HFFc6 (cell line): ENCODE data around the gene MTMR3. TPM values are rescaled to one million over a fixed set of nuclear protein-coding genes. Genes with fewer than 3 reads are reported as not detected.
A peak's percentile ranks its signal among the peaks of the same experiment; 100 is the strongest.

Source experiments
- DNase-seq: peaks from one replicate; pipeline ENCODE4 v3.0.0-alpha.2; 2018
- H3K27ac Mint-ChIP-seq: 2 replicates; pipeline ENCODE4 v1.8.0; 2020; ENCODE audit warnings: mild to moderate bottlenecking, mixed read lengths
- H3K27me3 Mint-ChIP-seq: 2 replicates; pipeline ENCODE4 v1.8.0; 2021; ENCODE audit warnings: mild to moderate bottlenecking, moderate library complexity, mixed read lengths; ENCODE audit not compliant: insufficient read depth
- H3K36me3 Mint-ChIP-seq: 2 replicates; pipeline ENCODE4 v1.8.0; 2021; ENCODE audit warnings: low read depth, mixed read lengths
- H3K4me1 Mint-ChIP-seq: 2 replicates; pipeline ENCODE4 v1.8.0; 2020; ENCODE audit warnings: low read depth, mixed read lengths
- H3K4me3 Mint-ChIP-seq: 2 replicates; pipeline ENCODE4 v1.8.0; 2020; ENCODE audit warnings: mild to moderate bottlenecking, moderate library complexity, mixed read lengths
- H3K9me3 Mint-ChIP-seq: 2 replicates; pipeline ENCODE4 v1.8.0; 2020; ENCODE audit warnings: mild to moderate bottlenecking, mixed read lengths
- total RNA-seq, 6 experiments: library from RNA; stranded (reverse); fragmentation: NEBNext Ultra II Directional; extraction: Animal tissue kit (Norgen Biotek cat#: 25700); gene quantifications; 2 replicates in 1 of 6; 3 replicates in 5 of 6; pipeline ENCODE4 v1.2.3, GENCODE V29; 2021
- TF ChIP-seq, protein P1 (sequence below): fragments of 200-600 bp; sonication (generic); IDR thresholded peaks from 2 replicates; pipeline ENCODE4 v1.5.0; 2021; ENCODE audit warnings: antibody characterized with exemption, mild to moderate bottlenecking

MTMR3 gene
- total RNA-seq, 6 experiments from 2014 or later, result 19.0 to 27.0 (median 21.7) TPM

DNA sequence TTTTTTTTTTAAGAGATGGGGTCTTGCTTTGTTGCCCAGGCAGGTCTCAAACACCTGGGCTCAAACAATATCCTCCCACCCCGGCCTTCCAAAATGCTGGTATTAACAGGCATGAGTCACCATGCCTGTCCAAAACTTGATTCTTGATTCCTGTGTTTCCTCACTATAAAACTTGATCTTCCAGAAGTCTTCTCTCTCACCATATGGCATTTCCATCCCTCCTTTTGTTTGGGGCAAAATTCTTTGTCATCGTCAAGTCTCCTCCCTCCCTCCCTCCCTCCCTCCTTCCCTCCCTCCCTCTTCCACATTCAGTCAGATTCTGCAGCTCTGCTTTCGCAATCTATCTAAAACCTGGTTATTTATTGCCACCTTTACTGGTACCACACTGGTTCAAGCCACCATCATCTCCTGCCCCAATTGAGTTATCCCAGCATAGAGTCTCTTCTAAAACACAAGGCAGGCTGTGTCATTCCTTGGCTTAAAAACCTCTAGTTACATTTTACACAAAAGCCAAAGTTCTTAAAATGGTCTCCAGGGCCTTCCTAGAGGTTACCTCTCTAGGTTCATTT, 132.3 kb downstream of the MTMR3 start:
- H3K4me3 Mint-ChIP-seq, result peak overlapping the region; percentile 36; the same call in 1 of the 2 replicates
- no peaks in the 10 kb centered on the region for H3K9me3 Mint-ChIP-seq
- TF ChIP-seq, protein P1, sequence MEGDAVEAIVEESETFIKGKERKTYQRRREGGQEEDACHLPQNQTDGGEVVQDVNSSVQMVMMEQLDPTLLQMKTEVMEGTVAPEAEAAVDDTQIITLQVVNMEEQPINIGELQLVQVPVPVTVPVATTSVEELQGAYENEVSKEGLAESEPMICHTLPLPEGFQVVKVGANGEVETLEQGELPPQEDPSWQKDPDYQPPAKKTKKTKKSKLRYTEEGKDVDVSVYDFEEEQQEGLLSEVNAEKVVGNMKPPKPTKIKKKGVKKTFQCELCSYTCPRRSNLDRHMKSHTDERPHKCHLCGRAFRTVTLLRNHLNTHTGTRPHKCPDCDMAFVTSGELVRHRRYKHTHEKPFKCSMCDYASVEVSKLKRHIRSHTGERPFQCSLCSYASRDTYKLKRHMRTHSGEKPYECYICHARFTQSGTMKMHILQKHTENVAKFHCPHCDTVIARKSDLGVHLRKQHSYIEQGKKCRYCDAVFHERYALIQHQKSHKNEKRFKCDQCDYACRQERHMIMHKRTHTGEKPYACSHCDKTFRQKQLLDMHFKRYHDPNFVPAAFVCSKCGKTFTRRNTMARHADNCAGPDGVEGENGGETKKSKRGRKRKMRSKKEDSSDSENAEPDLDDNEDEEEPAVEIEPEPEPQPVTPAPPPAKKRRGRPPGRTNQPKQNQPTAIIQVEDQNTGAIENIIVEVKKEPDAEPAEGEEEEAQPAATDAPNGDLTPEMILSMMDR, result no peak
- no peak for DNase-seq
- H3K4me1 Mint-ChIP-seq, result peaks cover 63% of the 10 kb centered on the region
- H3K36me3 Mint-ChIP-seq, result peaks cover 30% of the 10 kb centered on the region
- H3K27ac Mint-ChIP-seq, result peak overlapping the region; percentile 94
- no peaks in the 10 kb centered on the region; the same call in none of the 2 replicates for H3K27me3 Mint-ChIP-seq

DNA sequence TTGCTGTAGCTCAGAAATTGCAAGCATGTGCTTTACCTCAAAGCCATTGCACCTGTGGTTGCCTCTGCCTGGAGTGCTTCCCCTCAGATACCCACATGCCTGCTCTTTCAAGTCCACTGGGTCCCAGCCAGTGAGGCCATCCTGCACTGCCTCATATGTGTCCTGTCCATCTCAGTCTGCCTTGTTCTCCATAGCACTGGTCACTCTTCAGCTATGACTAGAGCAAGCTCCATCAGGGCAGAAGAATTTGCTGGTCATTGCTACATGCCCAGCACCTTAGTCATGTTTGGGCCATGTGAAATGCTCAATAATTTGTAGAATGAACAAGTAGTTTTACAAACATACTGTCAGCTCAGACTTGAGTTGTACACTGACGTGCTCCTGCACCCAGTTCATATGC, 132.9 kb downstream of the MTMR3 start:
- Mint-ChIP-seq H3K4me1 (peaks cover 57% of the 10 kb centered on the region), H3K36me3 (peaks cover 36% of the 10 kb centered on the region), H3K4me3 (peak overlapping the region; percentile 36), H3K27ac (peak overlapping the region; percentile 94), H3K9me3 (no peaks in the 10 kb centered on the region), H3K27me3 (no peaks in the 10 kb centered on the region; the same call in none of the 2 replicates)
- DNase-seq, result peak; percentile 92
- TF ChIP-seq, protein P1, result no peak

GRCh38 chr22:30016596-30016995, 133.6 kb downstream of the MTMR3 start:
- Mint-ChIP-seq H3K27me3 (no peaks in the 10 kb centered on the region; the same call in none of the 2 replicates), H3K4me1 (peaks cover 50% of the 10 kb centered on the region), H3K36me3 (peaks cover 43% of the 10 kb centered on the region), H3K9me3 (no peaks in the 10 kb centered on the region), H3K27ac (peak overlapping the region; percentile 94), H3K4me3 (peak overlapping the region; percentile 33)
- TF ChIP-seq, protein P1, result no peak
- DNase-seq, result peak; percentile 39

DNA sequence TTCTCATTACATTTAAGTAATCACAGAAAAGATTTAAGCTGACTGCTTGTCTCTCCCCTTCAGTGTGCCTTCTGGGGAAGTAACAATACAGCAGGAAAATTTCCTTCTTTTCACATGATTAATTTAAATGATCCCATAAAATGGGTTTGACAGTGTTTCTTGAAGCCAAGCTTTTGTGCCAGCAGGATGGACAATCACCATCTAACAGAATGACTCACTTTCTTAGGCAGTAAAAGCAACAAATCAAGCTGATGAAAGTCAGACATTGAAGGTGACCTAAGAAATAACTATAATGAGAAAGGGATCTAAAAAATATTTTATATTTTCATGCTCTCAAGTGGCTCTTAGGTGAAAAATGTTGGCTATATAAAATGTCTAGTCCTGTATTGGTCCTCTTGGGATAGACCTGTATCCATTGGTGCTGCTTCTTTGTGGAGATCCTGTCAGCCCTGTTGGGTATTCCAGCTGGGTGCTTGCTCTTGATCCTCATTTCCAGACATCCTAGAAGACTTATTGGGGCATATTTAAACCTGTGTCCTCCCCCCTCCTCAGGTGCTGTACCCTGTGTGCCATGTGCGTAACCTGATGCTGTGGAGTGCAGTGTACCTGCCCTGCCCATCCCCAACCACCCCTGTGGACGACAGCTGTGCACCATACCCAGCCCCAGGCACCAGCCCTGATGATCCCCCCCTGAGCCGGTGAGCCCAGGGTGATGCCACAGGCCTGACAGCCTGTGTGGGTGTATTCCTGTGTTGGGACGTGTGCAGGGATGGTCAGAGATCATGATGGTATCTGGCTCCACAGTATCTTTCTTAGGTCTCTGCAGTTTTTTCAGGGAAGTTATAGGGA, 134.6 kb downstream of the MTMR3 start:
- DNase-seq, result peak; percentile 42
- peaks cover 46% of the 10 kb centered on the region for H3K4me1 Mint-ChIP-seq
- TF ChIP-seq, protein P1, result no peak
- H3K9me3 Mint-ChIP-seq, result no peaks in the 10 kb centered on the region
- H3K36me3 Mint-ChIP-seq, result peaks cover 46% of the 10 kb centered on the region
- H3K27ac Mint-ChIP-seq, result peak overlapping the region; percentile 94
- no peaks in the 10 kb centered on the region; the same call in none of the 2 replicates for H3K27me3 Mint-ChIP-seq
- H3K4me3 Mint-ChIP-seq, result no peak overlapping the region

DNA sequence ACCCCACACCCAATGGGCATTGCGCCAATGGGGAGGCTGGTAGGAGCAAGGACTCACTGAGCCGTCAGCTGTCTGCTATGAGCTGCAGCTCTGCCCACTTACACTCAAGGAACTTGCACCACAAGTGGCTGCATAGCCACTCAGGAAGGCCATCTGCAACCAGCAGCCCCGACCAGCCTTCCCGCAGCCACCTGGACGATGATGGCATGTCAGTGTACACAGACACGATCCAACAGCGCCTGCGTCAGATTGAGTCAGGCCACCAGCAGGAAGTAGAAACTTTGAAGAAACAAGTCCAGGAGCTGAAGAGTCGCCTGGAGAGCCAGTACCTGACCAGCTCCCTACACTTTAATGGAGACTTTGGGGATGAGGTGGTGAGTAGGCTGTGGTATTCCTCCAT, 137.5 kb downstream of the MTMR3 start:
- Mint-ChIP-seq H3K4me3 (no peak overlapping the region), H3K36me3 (peaks cover 46% of the 10 kb centered on the region), H3K4me1 (peaks cover 36% of the 10 kb centered on the region), H3K27ac (no peak overlapping the region), H3K9me3 (no peaks in the 10 kb centered on the region), H3K27me3 (no peaks in the 10 kb centered on the region; the same call in none of the 2 replicates)
- TF ChIP-seq, protein P1, result no peak
- no peak for DNase-seq
